ENCODE measurements around the gene CCDC134.

CCDC134 gene

DNA sequence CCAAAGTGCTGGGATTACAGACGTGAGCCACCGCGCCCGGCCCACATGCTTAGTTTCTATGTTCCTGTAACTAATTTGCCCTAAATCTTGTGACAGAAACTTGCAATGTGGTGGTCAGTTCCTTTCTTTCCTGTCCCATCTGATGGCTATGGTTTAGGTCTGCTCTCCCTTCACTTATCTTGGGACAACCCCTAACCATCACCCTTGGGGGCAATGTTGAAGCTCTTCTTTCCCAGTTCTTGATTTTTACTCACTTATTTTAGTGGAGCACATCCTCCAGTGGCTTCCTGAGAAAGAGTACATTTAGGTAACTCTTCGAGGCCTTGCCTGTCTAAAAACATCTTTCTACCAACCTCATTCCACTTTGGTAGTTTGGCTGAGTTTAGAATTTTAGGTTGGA is 39.7 kb downstream of the CCDC134 start:
- Histone ChIP-seq H3K4me3 (ENCODE audit: low read depth, low read length) (no peak overlapping the region), H3K36me3 (ENCODE audit: control insufficient read depth in 2 of 2, insufficient read depth in 1 of 2, low read length in 2 of 2) (peaks cover 23 to 24% of the 10 kb centered on the region in 2 experiments), H3K4me1 (ENCODE audit: control insufficient read depth, insufficient read depth, low read length) (peaks cover 5% of the 10 kb centered on the region), H3K9me3 (ENCODE audit: control insufficient read depth, insufficient read depth, low read depth, low read length) (no peaks in the 10 kb centered on the region), H3K27ac (ENCODE audit: extremely low read depth, low read depth, low read length) (no peak overlapping the region)
- ChIA-PET POLR2A (no interaction called here), CTCF (interaction anchor here (0.6 to 1.1 kb wide), 3 partner anchors 113 to 143 kb away, joined by 3 read pairs; no protein-coding TSS in a partner anchor)
- TF ChIP-seq SP3 (tag by site-specific recombination; IDR thresholded peaks at IDR 0.05) = no peak
- TF ChIP-seq ZNF2 (tag by site-specific recombination; IDR thresholded peaks at IDR 0.05) = no peak
- no peak for TF ChIP-seq ZNF280D (tag by site-specific recombination; IDR thresholded peaks at IDR 0.05)
- no peak for TF ChIP-seq ZNF639 (tag by site-specific recombination; IDR thresholded peaks at IDR 0.05)
- no peak for TF ChIP-seq ZNF791 (tag by site-specific recombination; IDR thresholded peaks at IDR 0.05)
- TF ChIP-seq REST (tag by site-specific recombination; IDR thresholded peaks at IDR 0.05) = no peak
- TF ChIP-seq ZNF274 (IDR thresholded peaks at IDR 0.05; ENCODE audit: low read length) = no peak
- no peak for TF ChIP-seq ZNF274 (tag by site-specific recombination; IDR thresholded peaks at IDR 0.05; ENCODE audit: borderline replicate concordance)
- no peak for TF ChIP-seq MYNN (tag by site-specific recombination; IDR thresholded peaks at IDR 0.05; ENCODE audit: borderline replicate concordance)
- TF ChIP-seq ZBTB8A (tag by site-specific recombination; IDR thresholded peaks at IDR 0.05) = no peak
- TF ChIP-seq ZNF544 (tag by site-specific recombination; IDR thresholded peaks at IDR 0.05) = no peak
- TF ChIP-seq, protein P1, sequence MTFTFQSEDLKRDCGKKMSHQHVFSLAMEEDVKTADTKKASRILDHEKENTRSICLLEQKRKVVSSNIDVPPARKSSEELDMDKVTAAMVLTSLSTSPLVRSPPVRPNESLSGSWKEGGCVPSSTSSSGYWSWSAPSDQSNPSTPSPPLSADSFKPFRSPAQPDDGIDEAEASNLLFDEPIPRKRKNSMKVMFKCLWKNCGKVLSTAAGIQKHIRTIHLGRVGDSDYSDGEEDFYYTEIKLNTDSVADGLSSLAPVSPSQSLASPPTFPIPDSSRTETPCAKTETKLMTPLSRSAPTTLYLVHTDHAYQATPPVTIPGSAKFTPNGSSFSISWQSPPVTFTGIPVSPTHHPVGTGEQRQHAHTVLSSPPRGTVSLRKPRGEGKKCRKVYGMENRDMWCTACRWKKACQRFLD (tag by site-specific recombination; IDR thresholded peaks at IDR 0.05) = no peak
- TF ChIP-seq ZFHX2 (tag by site-specific recombination; conservative IDR thresholded peaks at IDR 0.05) = no peak
- TF ChIP-seq ZNF596 (tag by site-specific recombination; IDR thresholded peaks at IDR 0.05) = no peak
- TF ChIP-seq ZNF626 (tag by site-specific recombination; IDR thresholded peaks at IDR 0.05) = no peak
- no peak for TF ChIP-seq ZBTB1 (tag by site-specific recombination; IDR thresholded peaks at IDR 0.05)
- TF ChIP-seq ZNF600 (tag by site-specific recombination; IDR thresholded peaks at IDR 0.05) = no peak
- no peak for TF ChIP-seq ZNF23 (tag by site-specific recombination; IDR thresholded peaks at IDR 0.05; ENCODE audit: borderline replicate concordance)
- TF ChIP-seq ZNF37A (tag by site-specific recombination; IDR thresholded peaks at IDR 0.05) = no peak

All from HEK293 (cell line).